Peyer's patch (tissue), 4 donors: ENCODE measurements around the gene GRIK4.

Experiments
- CTCF ChIP-seq, 6 experiments: fragments of 450-650 bp in 4 of 6; fragments of 200-600 bp in 2 of 6; sonication (generic) in 1 of 6; IDR thresholded peaks; one replicate each; pipeline ENCODE4 v1.5.1; 2017 to 2019; ENCODE audit warnings: antibody characterized with exemption in 6 of 6, mild to moderate bottlenecking in 3 of 6, moderate library complexity in 1 of 6
- POLR2A ChIP-seq, 2 donors: fragments of 450-650 bp; IDR thresholded peaks; one replicate each; pipeline ENCODE4 v1.5.1; 2017; ENCODE audit warnings: antibody characterized with exemption in 2 of 2, mild to moderate bottlenecking in 2 of 2, moderate library complexity in 2 of 2

GRCh38 chr11:120994091-120994859 lies 482.7 kb downstream of the GRIK4 start:
- TF ChIP-seq POLR2A (IDR thresholded peaks at IDR 0.05) (no peak), CTCF (IDR thresholded peaks at IDR 0.05) (no peak)
